Testis (tissue), 2 donors: ENCODE data around the gene SCAPER.

Experiments
- POLR2A ChIP-seq: fragments of 450-650 bp; IDR thresholded peaks from one replicate; pipeline ENCODE4 v1.6.1; 2017; ENCODE audit warnings: antibody characterized with exemption, mild to moderate bottlenecking, moderate library complexity
- TF ChIP-seq, protein P1 (sequence below), 3 experiments: fragments of 450-650 bp in 2 of 3; fragments of 200-600 bp in 1 of 3; sonication (generic) in 1 of 3; IDR thresholded peaks; one replicate each; pipeline ENCODE4 v1.5.1; 2016 to 2019; ENCODE audit warnings: antibody characterized with exemption in 3 of 3, mild to moderate bottlenecking in 2 of 3, moderate library complexity in 1 of 3

GRCh38 chr15:76799760-76800159, 105.4 kb downstream of the SCAPER start:
- TF ChIP-seq, protein P1, sequence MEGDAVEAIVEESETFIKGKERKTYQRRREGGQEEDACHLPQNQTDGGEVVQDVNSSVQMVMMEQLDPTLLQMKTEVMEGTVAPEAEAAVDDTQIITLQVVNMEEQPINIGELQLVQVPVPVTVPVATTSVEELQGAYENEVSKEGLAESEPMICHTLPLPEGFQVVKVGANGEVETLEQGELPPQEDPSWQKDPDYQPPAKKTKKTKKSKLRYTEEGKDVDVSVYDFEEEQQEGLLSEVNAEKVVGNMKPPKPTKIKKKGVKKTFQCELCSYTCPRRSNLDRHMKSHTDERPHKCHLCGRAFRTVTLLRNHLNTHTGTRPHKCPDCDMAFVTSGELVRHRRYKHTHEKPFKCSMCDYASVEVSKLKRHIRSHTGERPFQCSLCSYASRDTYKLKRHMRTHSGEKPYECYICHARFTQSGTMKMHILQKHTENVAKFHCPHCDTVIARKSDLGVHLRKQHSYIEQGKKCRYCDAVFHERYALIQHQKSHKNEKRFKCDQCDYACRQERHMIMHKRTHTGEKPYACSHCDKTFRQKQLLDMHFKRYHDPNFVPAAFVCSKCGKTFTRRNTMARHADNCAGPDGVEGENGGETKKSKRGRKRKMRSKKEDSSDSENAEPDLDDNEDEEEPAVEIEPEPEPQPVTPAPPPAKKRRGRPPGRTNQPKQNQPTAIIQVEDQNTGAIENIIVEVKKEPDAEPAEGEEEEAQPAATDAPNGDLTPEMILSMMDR (IDR thresholded peaks at IDR 0.05), result no peak
- no peak for TF ChIP-seq POLR2A
